Panc1 (cell line): ENCODE measurements around the gene CREB5. TPM values are rescaled to one million over a fixed set of nuclear protein-coding genes. Genes with fewer than 3 reads are reported as not detected.

Experiments used
- ATAC-seq: fragments of 200-7000 bp; cut with Tn5 transposase; 2 replicates; pipeline ENCODE4 v1.9.1; 2020; ENCODE audit warnings: mild to moderate bottlenecking, moderate library complexity
- BruUV-seq: library from RNA; stranded (reverse); fragments of 400-500 nt; replicated peaks from 2 replicates; lab custom pipeline; 2021; lab: Mats Ljungman, UMichigan
- CTCF ChIA-PET: fragments of 300-600 bp; sonication (Branson Sonifier 250); formaldehyde crosslinking; loops from one replicate; lab custom pipeline; 2022; ENCODE audit warnings: antibody characterized with exemption; lab: Charles Lee
- POLR2A ChIA-PET: fragments of 300-600 bp; sonication (Branson Sonifier 250); formaldehyde crosslinking; loops from one replicate; lab custom pipeline; 2022; ENCODE audit warnings: antibody characterized with exemption; lab: Charles Lee
- DNase-seq: peaks from one replicate; pipeline ENCODE4 v3.0.0-alpha.2; 2010; ENCODE audit warnings: low read depth, low spot score
- H3K27ac ChIP-seq: 2 replicates; pipeline ENCODE4 v1.5.1; 2011; ENCODE audit warnings: mild to moderate bottlenecking, low read length, inconsistent platforms
- H3K27me3 ChIP-seq: fragments of 200-500 bp; sonication (Bioruptor generic); 2 replicates; pipeline ENCODE4 v1.6.0; 2014; ENCODE audit warnings: low read length, inconsistent platforms; ENCODE audit not compliant: control insufficient read depth, insufficient read depth
- H3K36me3 ChIP-seq: fragments of 200-500 bp; sonication (Bioruptor generic); 2 replicates; pipeline ENCODE4 v1.5.1; 2014; ENCODE audit warnings: inconsistent platforms, mild to moderate bottlenecking, low read length, moderate library complexity; ENCODE audit not compliant: control insufficient read depth, insufficient read depth
- H3K4me1 ChIP-seq: 2 replicates; pipeline ENCODE4 v1.5.1; 2011; ENCODE audit warnings: inconsistent platforms, mild to moderate bottlenecking, low read length, moderate library complexity; ENCODE audit not compliant: control insufficient read depth, insufficient read depth
- H3K4me3 ChIP-seq, 2 experiments: 2 replicates each; pipeline ENCODE4 v1.5.1; 2011 to 2012; ENCODE audit warnings: low read depth in 2 of 2, low read length in 2 of 2, mild to moderate bottlenecking in 2 of 2, inconsistent platforms in 1 of 2, moderate library complexity in 1 of 2
- H3K9me3 ChIP-seq: fragments of 200-500 bp; sonication (Bioruptor generic); 2 replicates; pipeline ENCODE4 v1.5.1; 2014; ENCODE audit warnings: low read depth, mild to moderate bottlenecking, inconsistent platforms, low read length, moderate library complexity; ENCODE audit not compliant: control insufficient read depth, insufficient read depth
- CTCF ChIP-seq: fragments of 450-650 bp; IDR thresholded peaks from 2 replicates; pipeline ENCODE4 v1.5.1; 2017; ENCODE audit warnings: mild to moderate bottlenecking
- POLR2AphosphoS5 ChIP-seq: IDR thresholded peaks from 2 replicates; pipeline ENCODE4 v1.6.1; 2012; ENCODE audit warnings: mild to moderate bottlenecking, low read depth, low read length, moderate library complexity
- SIN3A ChIP-seq: IDR thresholded peaks from 2 replicates; pipeline ENCODE4 v1.6.1; 2012; ENCODE audit warnings: low read depth, mild to moderate bottlenecking, low read length, moderate library complexity, borderline replicate concordance; ENCODE audit not compliant: insufficient read depth
- TCF7L2 ChIP-seq: IDR thresholded peaks from 2 replicates; pipeline ENCODE4 v1.6.1; 2011; ENCODE audit warnings: mild to moderate bottlenecking, low read depth, low read length, inconsistent platforms
- in situ Hi-C: cut with HindIII; loops from 2 replicates; pipeline ENCODE4 v1.10.0; 2016; ENCODE audit warnings: low sequenced_read_pairs, low pct_unique_long_range_greater_than_20kb
- intact Hi-C: fragments of 100-400 bp; cut with micrococcal nuclease; formaldehyde crosslinking; loops from one replicate; pipeline ENCODE4 v1.10.0; 2022; ENCODE audit not compliant: unreplicated experiment
- total RNA-seq: library from RNA; stranded (reverse); gene quantifications from one replicate; pipeline ENCODE4 v1.2.1, GENCODE V29; 2021; ENCODE audit not compliant: unreplicated experiment
- TF ChIP-seq, protein P1 (sequence below), 2 experiments: IDR thresholded peaks; 2 replicates each; pipeline ENCODE4 v1.6.1; 2011 to 2012; ENCODE audit warnings: low read depth in 2 of 2, control low read depth in 1 of 2, low read length in 1 of 2, mild to moderate bottlenecking in 1 of 2, moderate library complexity in 1 of 2; ENCODE audit not compliant: insufficient read depth in 1 of 2

Gene CREB5
- total RNA-seq, 1 experiment from 2014 or later, result 3.1 TPM

DNA sequence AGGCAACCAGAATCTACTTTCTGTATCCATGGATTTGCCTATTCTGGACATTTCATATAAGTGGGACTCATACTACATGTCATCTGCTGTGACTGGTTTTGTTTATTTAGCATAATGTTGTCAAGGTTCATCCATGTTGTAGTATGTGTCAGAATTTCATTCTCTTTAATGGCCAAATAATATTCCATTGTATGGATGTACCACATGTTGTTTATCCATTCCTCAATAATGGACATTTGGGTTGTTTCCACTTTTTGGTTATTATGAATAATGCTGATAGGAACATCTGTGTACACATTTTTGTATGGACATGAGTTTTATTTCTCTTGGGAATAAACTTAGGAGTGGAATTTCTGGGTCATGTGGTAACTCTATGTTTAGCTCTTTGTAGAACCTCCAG lies 133.7 kb downstream of the CREB5 start:
- peaks cover 30% of the 10 kb centered on the region for H3K27me3 ChIP-seq
- no peak overlapping the region for H3K4me3 ChIP-seq
- intact Hi-C loops, result no loop called here

DNA sequence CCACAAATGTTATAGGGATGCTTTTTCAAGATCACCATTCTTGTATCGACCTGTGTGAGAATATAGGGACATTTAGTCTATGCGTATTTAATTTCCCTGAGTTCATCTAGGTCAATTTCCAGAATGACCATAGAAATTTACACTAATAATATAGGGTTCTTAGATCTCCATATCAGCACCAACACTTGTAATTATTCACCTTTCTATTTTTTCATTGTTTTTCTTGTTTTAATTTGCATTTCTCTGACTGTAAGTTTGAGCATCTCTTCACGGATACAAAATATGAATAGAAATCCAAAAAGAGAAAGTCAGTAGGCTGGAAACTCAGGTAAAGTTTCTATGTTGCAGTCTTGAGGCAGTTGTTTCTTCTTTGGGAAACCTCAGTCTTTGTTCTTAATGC lies 134.8 kb downstream of the CREB5 start:
- POLR2A ChIA-PET, result no interaction called here
- Histone ChIP-seq H3K4me1 (no peaks in the 10 kb centered on the region), H3K27ac (no peak overlapping the region), H3K36me3 (no peaks in the 10 kb centered on the region), H3K4me3 (no peak overlapping the region), H3K9me3 (peaks cover 14% of the 10 kb centered on the region; the same call in 1 of the 2 replicates), H3K27me3 (peaks cover 26% of the 10 kb centered on the region)
- ATAC-seq (no peak), DNase-seq (no peak)
- in situ Hi-C loops, result no loop called here
- no peak for TF ChIP-seq CTCF
- TF ChIP-seq, protein P1, sequence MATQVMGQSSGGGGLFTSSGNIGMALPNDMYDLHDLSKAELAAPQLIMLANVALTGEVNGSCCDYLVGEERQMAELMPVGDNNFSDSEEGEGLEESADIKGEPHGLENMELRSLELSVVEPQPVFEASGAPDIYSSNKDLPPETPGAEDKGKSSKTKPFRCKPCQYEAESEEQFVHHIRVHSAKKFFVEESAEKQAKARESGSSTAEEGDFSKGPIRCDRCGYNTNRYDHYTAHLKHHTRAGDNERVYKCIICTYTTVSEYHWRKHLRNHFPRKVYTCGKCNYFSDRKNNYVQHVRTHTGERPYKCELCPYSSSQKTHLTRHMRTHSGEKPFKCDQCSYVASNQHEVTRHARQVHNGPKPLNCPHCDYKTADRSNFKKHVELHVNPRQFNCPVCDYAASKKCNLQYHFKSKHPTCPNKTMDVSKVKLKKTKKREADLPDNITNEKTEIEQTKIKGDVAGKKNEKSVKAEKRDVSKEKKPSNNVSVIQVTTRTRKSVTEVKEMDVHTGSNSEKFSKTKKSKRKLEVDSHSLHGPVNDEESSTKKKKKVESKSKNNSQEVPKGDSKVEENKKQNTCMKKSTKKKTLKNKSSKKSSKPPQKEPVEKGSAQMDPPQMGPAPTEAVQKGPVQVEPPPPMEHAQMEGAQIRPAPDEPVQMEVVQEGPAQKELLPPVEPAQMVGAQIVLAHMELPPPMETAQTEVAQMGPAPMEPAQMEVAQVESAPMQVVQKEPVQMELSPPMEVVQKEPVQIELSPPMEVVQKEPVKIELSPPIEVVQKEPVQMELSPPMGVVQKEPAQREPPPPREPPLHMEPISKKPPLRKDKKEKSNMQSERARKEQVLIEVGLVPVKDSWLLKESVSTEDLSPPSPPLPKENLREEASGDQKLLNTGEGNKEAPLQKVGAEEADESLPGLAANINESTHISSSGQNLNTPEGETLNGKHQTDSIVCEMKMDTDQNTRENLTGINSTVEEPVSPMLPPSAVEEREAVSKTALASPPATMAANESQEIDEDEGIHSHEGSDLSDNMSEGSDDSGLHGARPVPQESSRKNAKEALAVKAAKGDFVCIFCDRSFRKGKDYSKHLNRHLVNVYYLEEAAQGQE (IDR thresholded peaks at IDR 0.05; ENCODE audit: insufficient read depth in 1 of 2, low read depth in 2 of 2, low read length in 1 of 2), result no peak
- TF ChIP-seq SIN3A, result no peak
- no peak for TF ChIP-seq POLR2AphosphoS5
- no peak for TF ChIP-seq TCF7L2
- intact Hi-C loops, result no loop called here
- no TSS peak for BruUV-seq
- CTCF ChIA-PET, result no interaction called here

More for the DNA sequence above, 133.7 kb downstream of the CREB5 start:
- no peaks in the 10 kb centered on the region for H3K4me1 ChIP-seq
- H3K27ac ChIP-seq, result no peak overlapping the region
- H3K9me3 ChIP-seq, result peaks cover 14% of the 10 kb centered on the region; the same call in 1 of the 2 replicates
- TF ChIP-seq CTCF (no peak), POLR2AphosphoS5 (no peak), TCF7L2 (no peak), SIN3A (no peak)
- TF ChIP-seq, protein P1 (IDR thresholded peaks at IDR 0.05; ENCODE audit: insufficient read depth in 1 of 2, low read depth in 2 of 2, low read length in 1 of 2), result no peak
- ChIA-PET POLR2A (no interaction called here), CTCF (no interaction called here)
- in situ Hi-C loops, result no loop called here
- BruUV-seq, result no TSS peak
- DNase-seq (no peak), ATAC-seq (no peak)
- H3K36me3 ChIP-seq, result no peaks in the 10 kb centered on the region
